SH-SY5Y (cell line): ENCODE results near the gene GABRG3.

Source experiments
- GATA2 ChIP-seq: IDR thresholded peaks from 2 replicates; pipeline ENCODE4 v1.6.1; 2011; ENCODE audit warnings: mild to moderate bottlenecking, low read depth, low read length
- GATA3 ChIP-seq: IDR thresholded peaks from 2 replicates; pipeline ENCODE4 v1.6.1; 2011; ENCODE audit warnings: low read depth, mild to moderate bottlenecking, low read length, moderate library complexity

DNA sequence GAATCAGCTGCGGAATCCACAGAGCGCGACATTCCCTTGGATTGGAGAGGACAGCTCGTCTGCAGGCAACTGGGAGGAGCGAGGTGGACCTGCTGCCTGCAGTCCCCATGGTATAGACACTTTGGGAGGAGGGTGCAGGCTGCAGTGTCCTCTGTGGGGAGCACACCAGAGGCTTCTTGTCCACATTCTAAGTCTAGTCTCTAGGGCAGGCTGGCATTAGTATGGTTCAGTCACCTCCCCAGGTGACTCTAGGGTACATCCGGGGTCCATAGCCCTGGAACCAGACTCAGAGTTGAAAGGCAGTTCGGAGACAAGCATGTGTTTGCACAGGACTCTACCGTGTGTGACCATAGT is 118.2 kb downstream of the GABRG3 start:
- TF ChIP-seq GATA3 (no peak), GATA2 (no peak)
